SK-N-MC (cell line): Measurements from ENCODE around the gene TMEM119.

Experiments used
- EZH2 ChIP-seq: fragments of 200-600 bp; sonication (generic); IDR thresholded peaks from one replicate; pipeline ENCODE4 v1.6.1; 2017; ENCODE audit warnings: antibody characterized with exemption
- FOXP2 ChIP-seq: optimal IDR thresholded peaks from 2 replicates; pipeline ENCODE3; 2011; ENCODE audit warnings: mild to moderate bottlenecking, moderate library complexity; ENCODE audit not compliant: insufficient read depth; ENCODE audit errors: extremely low read length, control extremely low read depth
- POLR2AphosphoS5 ChIP-seq: IDR thresholded peaks from 2 replicates; pipeline ENCODE4 v1.6.1; 2012; ENCODE audit warnings: mild to moderate bottlenecking, low read depth, low read length, borderline replicate concordance

DNA sequence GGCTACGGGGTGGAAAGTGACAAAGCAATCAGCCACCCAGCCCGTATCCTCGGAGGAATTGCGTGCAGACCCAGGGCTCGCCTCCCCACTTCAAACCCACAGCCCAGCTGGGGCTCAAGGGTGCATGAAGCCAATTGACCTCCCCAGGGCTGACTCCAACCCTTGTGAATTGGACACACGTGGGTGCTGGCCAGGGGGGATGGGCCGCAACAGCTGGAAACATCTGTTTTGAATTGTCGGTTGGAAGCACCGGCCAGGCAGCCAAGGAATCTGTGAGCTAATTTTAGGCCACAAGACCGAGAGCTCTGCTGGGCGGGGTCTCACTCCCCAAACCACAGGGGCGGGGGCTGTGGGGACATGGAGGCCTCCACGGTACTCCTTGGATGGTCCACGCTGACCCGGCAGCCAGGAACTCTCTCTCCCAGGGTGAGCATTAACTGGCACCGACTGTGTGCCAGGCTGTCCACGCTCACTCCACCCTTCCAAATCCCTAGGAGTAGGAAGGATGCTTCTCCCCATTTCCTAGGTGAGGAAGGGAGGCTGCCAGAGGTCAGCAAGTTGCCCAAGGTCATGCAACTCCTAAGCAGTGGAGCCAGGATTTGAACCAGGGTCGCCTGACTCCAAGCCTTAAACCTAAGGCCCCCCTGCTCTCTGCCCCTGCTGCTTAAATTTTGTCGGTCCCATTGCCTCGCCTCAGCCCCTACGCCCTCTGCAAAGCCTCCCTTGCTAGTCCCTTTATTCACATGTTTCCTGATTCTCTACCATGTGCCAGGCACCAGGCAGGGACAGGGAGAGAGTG is 11.9 kb upstream of the TMEM119 start:
- TF ChIP-seq POLR2AphosphoS5, result no peak
- no peak for TF ChIP-seq EZH2
- no peak for TF ChIP-seq FOXP2
